ENCODE measurements around the gene EZR.

GRCh38 chr6:158867381-158868121 lies 48.4 kb upstream of the EZR start:
- TF ChIP-seq POLR2A (IDR thresholded peaks at IDR 0.05): peak in 1 of 4 donors; percentile 9
- TF ChIP-seq, protein P1, sequence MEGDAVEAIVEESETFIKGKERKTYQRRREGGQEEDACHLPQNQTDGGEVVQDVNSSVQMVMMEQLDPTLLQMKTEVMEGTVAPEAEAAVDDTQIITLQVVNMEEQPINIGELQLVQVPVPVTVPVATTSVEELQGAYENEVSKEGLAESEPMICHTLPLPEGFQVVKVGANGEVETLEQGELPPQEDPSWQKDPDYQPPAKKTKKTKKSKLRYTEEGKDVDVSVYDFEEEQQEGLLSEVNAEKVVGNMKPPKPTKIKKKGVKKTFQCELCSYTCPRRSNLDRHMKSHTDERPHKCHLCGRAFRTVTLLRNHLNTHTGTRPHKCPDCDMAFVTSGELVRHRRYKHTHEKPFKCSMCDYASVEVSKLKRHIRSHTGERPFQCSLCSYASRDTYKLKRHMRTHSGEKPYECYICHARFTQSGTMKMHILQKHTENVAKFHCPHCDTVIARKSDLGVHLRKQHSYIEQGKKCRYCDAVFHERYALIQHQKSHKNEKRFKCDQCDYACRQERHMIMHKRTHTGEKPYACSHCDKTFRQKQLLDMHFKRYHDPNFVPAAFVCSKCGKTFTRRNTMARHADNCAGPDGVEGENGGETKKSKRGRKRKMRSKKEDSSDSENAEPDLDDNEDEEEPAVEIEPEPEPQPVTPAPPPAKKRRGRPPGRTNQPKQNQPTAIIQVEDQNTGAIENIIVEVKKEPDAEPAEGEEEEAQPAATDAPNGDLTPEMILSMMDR (IDR thresholded peaks at IDR 0.05): no peak

Data from esophagus squamous epithelium (tissue), 4 donors.